ENCODE results near the gene PAPLN.

Gene PAPLN

GRCh38 chr14:73238941-73239340 is 1.6 kb downstream of the PAPLN start:
- H3K4me1 ChIP-seq (ENCODE audit: control insufficient read depth, insufficient read depth, low read length): peaks cover 47% of the 10 kb centered on the region
- H3K27me3 ChIP-seq (ENCODE audit: control insufficient read depth, insufficient read depth, low read length): peaks cover 42% of the 10 kb centered on the region
- no peaks in the 10 kb centered on the region for H3K9me3 ChIP-seq (ENCODE audit: control insufficient read depth, insufficient read depth, low read length)
- no peak overlapping the region for H3K27ac ChIP-seq (ENCODE audit: low read depth, low read length)
- H3K4me3 ChIP-seq (ENCODE audit: low read depth, low read length): peak overlapping the region; percentile 55
- no peaks in the 10 kb centered on the region; the same call in 1 of the 2 replicates for H3K36me3 ChIP-seq (ENCODE audit: control insufficient read depth, insufficient read depth, low read length)
- no peak overlapping the region for H3K9ac ChIP-seq (ENCODE audit: low read depth, low read length)

- peaks cover 42% of the 10 kb centered on the region for H3K27me3 ChIP-seq (ENCODE audit: control insufficient read depth, insufficient read depth, low read length)
- no peak overlapping the region for H3K27ac ChIP-seq (ENCODE audit: low read depth, low read length)
- H3K4me3 ChIP-seq (ENCODE audit: low read depth, low read length): peak overlapping the region; percentile 55
- no peaks in the 10 kb centered on the region; the same call in 1 of the 2 replicates for H3K36me3 ChIP-seq (ENCODE audit: control insufficient read depth, insufficient read depth, low read length)
- peaks cover 41% of the 10 kb centered on the region for H3K4me1 ChIP-seq (ENCODE audit: control insufficient read depth, insufficient read depth, low read length)
- H3K9me3 ChIP-seq (ENCODE audit: control insufficient read depth, insufficient read depth, low read length): no peaks in the 10 kb centered on the region
- H3K9ac ChIP-seq (ENCODE audit: low read depth, low read length): no peak overlapping the region
Observed at GRCh38 chr14:73239393-73240241, 2.3 kb downstream of the PAPLN start.

GRCh38 chr14:73240816-73241480 is 3.6 kb downstream of the PAPLN start:
- no peak overlapping the region for H3K9ac ChIP-seq (ENCODE audit: low read depth, low read length)
- H3K27me3 ChIP-seq (ENCODE audit: control insufficient read depth, insufficient read depth, low read length): peaks cover 42% of the 10 kb centered on the region
- H3K36me3 ChIP-seq (ENCODE audit: control insufficient read depth, insufficient read depth, low read length): no peaks in the 10 kb centered on the region; the same call in 1 of the 2 replicates
- H3K4me3 ChIP-seq (ENCODE audit: low read depth, low read length): no peak overlapping the region
- no peaks in the 10 kb centered on the region for H3K9me3 ChIP-seq (ENCODE audit: control insufficient read depth, insufficient read depth, low read length)
- no peak overlapping the region for H3K27ac ChIP-seq (ENCODE audit: low read depth, low read length)
- peaks cover 27% of the 10 kb centered on the region for H3K4me1 ChIP-seq (ENCODE audit: control insufficient read depth, insufficient read depth, low read length)

GRCh38 chr14:73241481-73242165 is 4.3 kb downstream of the PAPLN start:
- Histone ChIP-seq H3K4me1 (ENCODE audit: control insufficient read depth, insufficient read depth, low read length) (peaks cover 22% of the 10 kb centered on the region), H3K27me3 (ENCODE audit: control insufficient read depth, insufficient read depth, low read length) (peaks cover 36% of the 10 kb centered on the region), H3K9ac (ENCODE audit: low read depth, low read length) (no peak overlapping the region)

GRCh38 chr14:73242357-73242901 is 5.1 kb downstream of the PAPLN start:
- no peaks in the 10 kb centered on the region for H3K9me3 ChIP-seq (ENCODE audit: control insufficient read depth, insufficient read depth, low read length)
- no peak overlapping the region for H3K4me3 ChIP-seq (ENCODE audit: low read depth, low read length)
- no peak overlapping the region for H3K27ac ChIP-seq (ENCODE audit: low read depth, low read length)
- peaks cover 28% of the 10 kb centered on the region for H3K27me3 ChIP-seq (ENCODE audit: control insufficient read depth, insufficient read depth, low read length)
- peaks cover 15% of the 10 kb centered on the region for H3K4me1 ChIP-seq (ENCODE audit: control insufficient read depth, insufficient read depth, low read length)
- H3K36me3 ChIP-seq (ENCODE audit: control insufficient read depth, insufficient read depth, low read length): no peaks in the 10 kb centered on the region; the same call in 1 of the 2 replicates
- no peak overlapping the region for H3K9ac ChIP-seq (ENCODE audit: low read depth, low read length)

More at GRCh38 chr14:73241481-73242165, 4.3 kb downstream of the PAPLN start:
- H3K36me3 ChIP-seq (ENCODE audit: control insufficient read depth, insufficient read depth, low read length): no peaks in the 10 kb centered on the region; the same call in 1 of the 2 replicates
- no peak overlapping the region for H3K4me3 ChIP-seq (ENCODE audit: low read depth, low read length)
- no peaks in the 10 kb centered on the region for H3K9me3 ChIP-seq (ENCODE audit: control insufficient read depth, insufficient read depth, low read length)
- no peak overlapping the region for H3K27ac ChIP-seq (ENCODE audit: low read depth, low read length)

- Histone ChIP-seq H3K4me1 (ENCODE audit: control insufficient read depth, insufficient read depth, low read length) (peaks cover 15% of the 10 kb centered on the region), H3K9me3 (ENCODE audit: control insufficient read depth, insufficient read depth, low read length) (no peaks in the 10 kb centered on the region), H3K9ac (ENCODE audit: low read depth, low read length) (no peak overlapping the region), H3K4me3 (ENCODE audit: low read depth, low read length) (no peak overlapping the region), H3K27me3 (ENCODE audit: control insufficient read depth, insufficient read depth, low read length) (peaks cover 19% of the 10 kb centered on the region), H3K27ac (ENCODE audit: low read depth, low read length) (no peak overlapping the region), H3K36me3 (ENCODE audit: control insufficient read depth, insufficient read depth, low read length) (no peaks in the 10 kb centered on the region; the same call in 1 of the 2 replicates)
Observed at GRCh38 chr14:73243341-73243740, 6.0 kb downstream of the PAPLN start.

GRCh38 chr14:73243748-73244147 is 6.4 kb downstream of the PAPLN start:
- Histone ChIP-seq H3K9me3 (ENCODE audit: control insufficient read depth, insufficient read depth, low read length) (no peaks in the 10 kb centered on the region), H3K27ac (ENCODE audit: low read depth, low read length) (no peak overlapping the region), H3K9ac (ENCODE audit: low read depth, low read length) (no peak overlapping the region), H3K27me3 (ENCODE audit: control insufficient read depth, insufficient read depth, low read length) (peaks cover 15% of the 10 kb centered on the region), H3K4me3 (ENCODE audit: low read depth, low read length) (no peak overlapping the region), H3K36me3 (ENCODE audit: control insufficient read depth, insufficient read depth, low read length) (no peaks in the 10 kb centered on the region; the same call in 1 of the 2 replicates), H3K4me1 (ENCODE audit: control insufficient read depth, insufficient read depth, low read length) (peaks cover 11% of the 10 kb centered on the region)

GRCh38 chr14:73244541-73245290 is 7.4 kb downstream of the PAPLN start:
- H3K4me1 ChIP-seq (ENCODE audit: control insufficient read depth, insufficient read depth, low read length): peaks cover 6% of the 10 kb centered on the region; the same call in 1 of the 2 replicates
- H3K9me3 ChIP-seq (ENCODE audit: control insufficient read depth, insufficient read depth, low read length): no peaks in the 10 kb centered on the region
- H3K9ac ChIP-seq (ENCODE audit: low read depth, low read length): no peak overlapping the region
- H3K36me3 ChIP-seq (ENCODE audit: control insufficient read depth, insufficient read depth, low read length): no peaks in the 10 kb centered on the region
- 0 out of 2 replicates have a peak overlapping the region, but pooled peaks have one; percentile 65 for H3K4me3 ChIP-seq (ENCODE audit: low read depth, low read length)
- H3K27ac ChIP-seq (ENCODE audit: low read depth, low read length): no peak overlapping the region
- peaks cover 5% of the 10 kb centered on the region for H3K27me3 ChIP-seq (ENCODE audit: control insufficient read depth, insufficient read depth, low read length)

GRCh38 chr14:73245480-73246325 is 8.4 kb downstream of the PAPLN start:
- Histone ChIP-seq H3K9ac (ENCODE audit: low read depth, low read length) (no peak overlapping the region; the same call in 1 of the 2 replicates), H3K36me3 (ENCODE audit: control insufficient read depth, insufficient read depth, low read length) (peaks cover 5% of the 10 kb centered on the region; the same call in 1 of the 2 replicates), H3K27me3 (ENCODE audit: control insufficient read depth, insufficient read depth, low read length) (no peaks in the 10 kb centered on the region; the same call in 1 of the 2 replicates), H3K4me3 (ENCODE audit: low read depth, low read length) (peak overlapping the region; percentile 65), H3K4me1 (ENCODE audit: control insufficient read depth, insufficient read depth, low read length) (peaks cover 3% of the 10 kb centered on the region; the same call in 1 of the 2 replicates), H3K27ac (ENCODE audit: low read depth, low read length) (no peak overlapping the region), H3K9me3 (ENCODE audit: control insufficient read depth, insufficient read depth, low read length) (no peaks in the 10 kb centered on the region)

Measured in HUES48 (cell line).